ENCODE measurements around the gene ZNF618.

Gene ZNF618

DNA sequence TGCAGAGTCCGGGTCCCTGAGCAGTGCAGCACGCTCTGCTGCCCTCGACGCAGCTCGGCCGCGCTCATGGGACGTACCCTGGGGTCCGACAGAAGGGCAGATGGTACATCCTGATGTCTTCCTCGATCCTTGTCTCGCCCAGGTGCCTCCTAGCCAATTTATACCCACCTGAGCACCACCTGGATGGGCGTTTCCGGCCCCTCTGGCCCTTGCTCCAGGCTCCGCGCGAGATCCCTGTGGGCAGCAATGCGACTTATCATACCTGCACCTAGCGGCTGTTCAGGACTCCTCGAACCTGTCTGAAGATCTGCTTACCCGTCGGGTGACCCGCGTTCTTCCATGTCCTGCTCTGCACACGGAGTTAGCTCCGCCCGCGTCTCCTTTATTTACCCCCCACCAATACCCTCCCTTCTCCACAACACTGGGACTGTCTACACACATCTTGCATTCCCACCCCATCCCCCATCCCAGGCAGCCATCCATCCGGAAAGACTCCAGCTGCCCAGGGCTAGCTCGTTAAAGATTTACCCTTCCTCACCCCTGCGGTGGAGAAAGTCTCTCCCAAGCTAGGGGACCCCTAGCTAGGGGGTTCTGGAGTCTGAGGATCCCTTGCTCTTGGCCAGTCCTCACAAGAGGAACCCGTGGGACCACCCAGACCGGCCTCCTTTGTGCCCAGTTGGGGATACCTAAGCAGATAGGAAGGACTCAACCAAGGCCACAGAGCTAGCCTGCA, 223.0 kb downstream of the ZNF618 start, which contains the start of gene KIF12:
KIF12 (minus strand) TSS at position 357 of the 733 bp plus-strand sequence; CDS start at position 341, 16 bp downstream.
- H3K4me2 ChIP-seq (ENCODE audit: insufficient read depth, low read length): no peak within 1 kb of the TSS
- no peak within 1 kb of the TSS for H3K4me3 ChIP-seq (ENCODE audit: low read depth in 1 of 2, low read length in 2 of 2)
- no peaks in the 10 kb centered on the region for H3K4me1 ChIP-seq (ENCODE audit: insufficient read depth, low read length)
- no peaks in the 10 kb centered on the region for H4K20me1 ChIP-seq (ENCODE audit: insufficient read depth, low read length)
- no peaks in the 10 kb centered on the region for H3K9me3 ChIP-seq (ENCODE audit: insufficient read depth, low read length, severe bottlenecking)
- H3K9ac ChIP-seq (ENCODE audit: low read depth, low read length): no peak within 1 kb of the TSS
- no peaks in the 10 kb centered on the region for H3K79me2 ChIP-seq (ENCODE audit: insufficient read depth, low read length)
- no peak for ATAC-seq (ENCODE audit: insufficient read depth, low read depth)
- no peak within 1 kb of the TSS for H3K27ac ChIP-seq (ENCODE audit: low read length)
- no peak for DNase-seq
- TF ChIP-seq CTCF (IDR thresholded peaks at IDR 0.05; ENCODE audit: borderline replicate concordance, extremely low read depth, low read length, poor library complexity, severe bottlenecking): no peak
- no peak for TF ChIP-seq EZH2 (IDR thresholded peaks at IDR 0.05; ENCODE audit: borderline replicate concordance, low read depth, low read length, severe bottlenecking)
- no peak within 1 kb of the TSS for H2AFZ ChIP-seq (ENCODE audit: low read depth, low read length)
- H3K27me3 ChIP-seq (ENCODE audit: insufficient read depth, low read length, poor library complexity): no peaks in the 10 kb centered on the region
- no peaks in the 10 kb centered on the region for H3K36me3 ChIP-seq (ENCODE audit: insufficient read depth, low read length)

DNA sequence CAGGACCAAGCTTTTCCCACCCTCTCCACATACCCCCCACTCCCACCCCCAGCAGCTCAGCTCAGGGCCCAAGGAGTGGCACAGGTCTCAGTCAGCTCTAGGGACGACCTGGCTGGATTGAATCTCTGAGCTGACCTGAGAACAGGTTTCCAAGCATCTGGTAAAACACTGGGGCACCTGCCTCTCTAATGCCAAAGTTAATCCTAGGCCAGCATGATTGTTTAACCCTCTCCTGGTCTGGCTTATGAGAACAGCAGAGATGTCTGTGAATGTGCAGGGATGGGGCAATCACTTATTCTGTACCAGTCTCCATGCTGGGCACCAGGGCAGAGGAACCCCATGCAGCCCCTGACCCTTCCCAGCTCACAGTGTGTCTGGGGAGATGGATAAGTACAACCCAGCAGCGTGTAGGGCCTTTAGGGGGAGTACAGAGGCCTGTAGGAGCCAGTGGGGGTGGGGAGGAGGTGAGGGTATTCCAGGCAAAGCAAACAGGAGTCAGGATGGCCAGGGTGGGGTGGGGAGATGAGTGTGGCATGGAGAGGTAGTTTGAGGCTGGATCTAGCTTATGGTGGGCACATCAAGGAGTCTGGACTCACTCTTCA, 223.7 kb downstream of the ZNF618 start:
- no peak overlapping the region for H3K27ac ChIP-seq (ENCODE audit: low read length)
- DNase-seq: no peak
- no peaks in the 10 kb centered on the region for H4K20me1 ChIP-seq (ENCODE audit: insufficient read depth, low read length)
- no peak overlapping the region for H2AFZ ChIP-seq (ENCODE audit: low read depth, low read length)
- no peak overlapping the region for H3K9ac ChIP-seq (ENCODE audit: low read depth, low read length)
- ATAC-seq (ENCODE audit: insufficient read depth, low read depth): no peak
- no peak overlapping the region for H3K4me2 ChIP-seq (ENCODE audit: insufficient read depth, low read length)
- H3K36me3 ChIP-seq (ENCODE audit: insufficient read depth, low read length): no peaks in the 10 kb centered on the region
- no peaks in the 10 kb centered on the region for H3K27me3 ChIP-seq (ENCODE audit: insufficient read depth, low read length, poor library complexity)
- no peaks in the 10 kb centered on the region for H3K79me2 ChIP-seq (ENCODE audit: insufficient read depth, low read length)
- no peaks in the 10 kb centered on the region for H3K9me3 ChIP-seq (ENCODE audit: insufficient read depth, low read length, severe bottlenecking)
- H3K4me1 ChIP-seq (ENCODE audit: insufficient read depth, low read length): no peaks in the 10 kb centered on the region
- H3K4me3 ChIP-seq (ENCODE audit: low read depth in 1 of 2, low read length in 2 of 2): no peak overlapping the region
- TF ChIP-seq CTCF (IDR thresholded peaks at IDR 0.05; ENCODE audit: borderline replicate concordance, extremely low read depth, low read length, poor library complexity, severe bottlenecking): no peak
- no peak for TF ChIP-seq EZH2 (IDR thresholded peaks at IDR 0.05; ENCODE audit: borderline replicate concordance, low read depth, low read length, severe bottlenecking)

- Histone ChIP-seq H2AFZ (ENCODE audit: low read depth, low read length) (no peak overlapping the region), H3K9ac (ENCODE audit: low read depth, low read length) (no peak overlapping the region), H4K20me1 (ENCODE audit: insufficient read depth, low read length) (no peaks in the 10 kb centered on the region), H3K4me1 (ENCODE audit: insufficient read depth, low read length) (no peaks in the 10 kb centered on the region), H3K27ac (ENCODE audit: low read length) (no peak overlapping the region), H3K79me2 (ENCODE audit: insufficient read depth, low read length) (no peaks in the 10 kb centered on the region), H3K4me3 (ENCODE audit: low read depth in 1 of 2, low read length in 2 of 2) (no peak overlapping the region), H3K36me3 (ENCODE audit: insufficient read depth, low read length) (no peaks in the 10 kb centered on the region), H3K4me2 (ENCODE audit: insufficient read depth, low read length) (no peak overlapping the region), H3K27me3 (ENCODE audit: insufficient read depth, low read length, poor library complexity) (no peaks in the 10 kb centered on the region), H3K9me3 (ENCODE audit: insufficient read depth, low read length, severe bottlenecking) (no peaks in the 10 kb centered on the region)
- DNase-seq (no peak), ATAC-seq (ENCODE audit: insufficient read depth, low read depth) (no peak)
- no peak for TF ChIP-seq EZH2 (IDR thresholded peaks at IDR 0.05; ENCODE audit: borderline replicate concordance, low read depth, low read length, severe bottlenecking)
- no peak for TF ChIP-seq CTCF (IDR thresholded peaks at IDR 0.05; ENCODE audit: borderline replicate concordance, extremely low read depth, low read length, poor library complexity, severe bottlenecking)
Measured at GRCh38 chr9:114100536-114100935, 224.4 kb downstream of the ZNF618 start.
